ENCODE data around the gene MRGPRX4. TPM values are rescaled to one million over a fixed set of nuclear protein-coding genes. Genes with fewer than 3 reads are reported as not detected.
"Not testable (repeated sequence)": the region's sequence is repeated elsewhere in the genome, so short reads cannot be mapped to it uniquely, and the experiment has no call there.

MRGPRX4 gene
- polyA plus RNA-seq (2011; rRNA removed) (not detected in 2 replicates), polyA minus RNA-seq (2011; rRNA and poly(A)+ RNA removed) (not detected in 2 replicates)

DNA sequence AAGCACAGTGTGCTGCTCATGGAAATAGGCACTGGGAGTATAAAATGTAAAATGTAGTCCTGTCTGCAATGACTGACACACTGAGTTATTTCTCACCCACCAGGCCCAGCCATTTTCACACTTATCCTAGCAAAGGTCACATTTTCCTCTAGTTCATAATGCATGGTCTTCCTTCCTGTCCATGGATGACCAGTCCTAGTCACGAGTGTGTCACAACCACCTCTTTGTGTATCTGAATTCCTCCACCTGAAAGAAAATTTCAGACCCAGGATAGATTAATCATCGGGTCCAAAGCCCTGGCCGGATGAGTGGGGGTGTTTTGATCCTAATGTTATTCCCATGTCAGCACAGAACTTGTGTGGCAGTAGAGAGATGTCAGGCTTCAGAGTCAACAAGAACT is at the start of gene MRGPRX4:
Gene MRGPRX4 (plus strand): TSS at position 172 of the 400 bp plus-strand sequence. CDS start 420 bp downstream, outside the sequence.
- no peaks in the 10 kb centered on the region for H3K36me3 ChIP-seq (ENCODE audit: control insufficient read depth, insufficient read depth, low read length)
- ChIA-PET POLR2A (no interaction called here), CTCF (interaction anchor here (0.9 kb wide), 1 partner anchor 40 kb away, joined by 3 read pairs; no protein-coding TSS in a partner anchor)
- DNase-seq (ENCODE audit: low read depth), result no peak
- H3K4me3 ChIP-seq (ENCODE audit: low read depth, low read length), result no peak within 1 kb of the TSS
- no peaks in the 10 kb centered on the region for H3K27me3 ChIP-seq (ENCODE audit: control insufficient read depth, insufficient read depth, low read length)
- TF ChIP-seq, protein P1, sequence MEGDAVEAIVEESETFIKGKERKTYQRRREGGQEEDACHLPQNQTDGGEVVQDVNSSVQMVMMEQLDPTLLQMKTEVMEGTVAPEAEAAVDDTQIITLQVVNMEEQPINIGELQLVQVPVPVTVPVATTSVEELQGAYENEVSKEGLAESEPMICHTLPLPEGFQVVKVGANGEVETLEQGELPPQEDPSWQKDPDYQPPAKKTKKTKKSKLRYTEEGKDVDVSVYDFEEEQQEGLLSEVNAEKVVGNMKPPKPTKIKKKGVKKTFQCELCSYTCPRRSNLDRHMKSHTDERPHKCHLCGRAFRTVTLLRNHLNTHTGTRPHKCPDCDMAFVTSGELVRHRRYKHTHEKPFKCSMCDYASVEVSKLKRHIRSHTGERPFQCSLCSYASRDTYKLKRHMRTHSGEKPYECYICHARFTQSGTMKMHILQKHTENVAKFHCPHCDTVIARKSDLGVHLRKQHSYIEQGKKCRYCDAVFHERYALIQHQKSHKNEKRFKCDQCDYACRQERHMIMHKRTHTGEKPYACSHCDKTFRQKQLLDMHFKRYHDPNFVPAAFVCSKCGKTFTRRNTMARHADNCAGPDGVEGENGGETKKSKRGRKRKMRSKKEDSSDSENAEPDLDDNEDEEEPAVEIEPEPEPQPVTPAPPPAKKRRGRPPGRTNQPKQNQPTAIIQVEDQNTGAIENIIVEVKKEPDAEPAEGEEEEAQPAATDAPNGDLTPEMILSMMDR (IDR thresholded peaks at IDR 0.05; ENCODE audit: insufficient read depth, low read depth, low read length), result no peak

DNA sequence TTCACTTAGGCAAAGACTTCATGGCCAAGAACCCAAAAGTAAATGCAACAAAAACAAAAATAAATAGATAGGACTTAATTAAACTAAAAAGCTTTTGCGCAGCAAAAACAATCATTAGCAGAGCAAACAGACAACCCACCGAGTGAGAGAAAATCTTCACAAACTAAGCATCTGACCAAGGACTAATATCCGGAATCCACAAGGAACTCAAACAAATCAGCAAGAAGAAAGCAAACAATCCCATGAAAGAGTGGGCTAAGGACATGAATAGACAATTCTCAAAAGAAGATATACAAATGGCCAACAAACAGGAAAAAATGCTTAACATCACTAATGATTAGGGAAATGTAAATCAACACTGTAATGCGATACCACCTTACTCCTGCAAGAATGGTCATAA is 41.5 kb upstream of the MRGPRX4 start:
- H3K27me3 ChIP-seq (ENCODE audit: control insufficient read depth, insufficient read depth, low read length); POLR2A ChIA-PET; H3K36me3 ChIP-seq (ENCODE audit: control insufficient read depth, insufficient read depth, low read length); H3K4me3 ChIP-seq (ENCODE audit: low read depth, low read length); DNase-seq (ENCODE audit: low read depth): not testable (repeated sequence)
- CTCF ChIA-PET, result interaction anchor here (2.6 kb wide), 1 partner anchor 15 kb away, joined by 8 read pairs; no protein-coding TSS in a partner anchor

DNA sequence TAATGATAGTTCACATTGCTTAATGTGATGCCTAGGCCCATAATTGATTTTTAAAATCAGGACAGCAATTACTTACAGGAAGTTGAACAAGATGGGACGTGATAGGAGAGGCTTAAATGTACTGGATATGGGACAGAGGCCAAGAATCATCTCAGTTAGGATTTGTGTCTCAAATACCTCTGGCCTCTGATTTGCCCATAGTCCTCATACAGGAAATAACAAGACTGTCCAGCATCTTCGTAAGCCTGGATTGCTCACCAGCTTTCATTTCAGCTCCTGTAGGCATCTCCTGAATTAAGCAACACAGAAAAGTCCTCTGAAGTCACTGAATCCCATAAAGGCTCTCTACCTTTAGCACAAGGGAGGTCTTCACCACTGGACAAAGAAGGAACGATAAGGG is 40.3 kb upstream of the MRGPRX4 start, which contains the start of gene MRGPRX3:
Gene MRGPRX3 (plus strand): TSS at position 231 of the 400 bp plus-strand sequence. CDS start 4,632 bp downstream, outside the sequence.
- POLR2A ChIA-PET, result interaction anchor here (0.6 kb wide), 1 partner anchor 24 kb away, joined by 3 read pairs; no protein-coding TSS in a partner anchor
- peaks cover 2% of the 10 kb centered on the region; the same call in 1 of the 2 replicates for H3K27me3 ChIP-seq (ENCODE audit: control insufficient read depth, insufficient read depth, low read length)
- no peak for DNase-seq (ENCODE audit: low read depth)
- H3K4me3 ChIP-seq (ENCODE audit: low read depth, low read length), result no peak within 1 kb of the TSS
- CTCF ChIA-PET, result interaction anchor here (0.6 kb wide), 1 partner anchor 22 kb away, joined by 3 read pairs; no protein-coding TSS in a partner anchor
- TF ChIP-seq, protein P1 (IDR thresholded peaks at IDR 0.05; ENCODE audit: insufficient read depth, low read depth, low read length), result no peak
- H3K36me3 ChIP-seq (ENCODE audit: control insufficient read depth, insufficient read depth, low read length), result no peaks in the 10 kb centered on the region

DNA sequence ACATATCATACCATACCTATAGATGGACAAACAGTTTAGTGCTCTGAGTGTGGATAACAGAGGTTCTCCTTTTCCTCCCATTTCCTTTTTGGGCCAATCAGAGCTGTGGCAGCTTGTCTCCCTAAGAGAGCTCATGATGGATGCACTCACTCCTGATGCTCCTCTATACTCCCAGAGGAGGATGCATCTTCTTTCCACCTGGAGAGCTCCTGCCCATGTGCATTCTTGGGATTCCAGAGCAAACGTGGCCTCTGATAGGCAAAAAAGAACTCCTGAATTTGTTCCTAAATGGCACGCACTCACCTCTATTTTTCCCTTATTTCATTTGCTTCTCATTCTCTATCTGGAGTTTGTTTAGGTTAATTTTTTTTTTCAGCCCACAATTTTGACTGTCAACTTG is 37.3 kb upstream of the MRGPRX4 start:
- Histone ChIP-seq H3K4me3 (ENCODE audit: low read depth, low read length) (no peak overlapping the region), H3K27me3 (ENCODE audit: control insufficient read depth, insufficient read depth, low read length) (peaks cover 2% of the 10 kb centered on the region), H3K36me3 (ENCODE audit: control insufficient read depth, insufficient read depth, low read length) (no peaks in the 10 kb centered on the region)
- DNase-seq (ENCODE audit: low read depth), result no peak
- POLR2A ChIA-PET, result no interaction called here
- CTCF ChIA-PET, result no interaction called here
- TF ChIP-seq, protein P1 (IDR thresholded peaks at IDR 0.05; ENCODE audit: insufficient read depth, low read depth, low read length), result no peak

DNA sequence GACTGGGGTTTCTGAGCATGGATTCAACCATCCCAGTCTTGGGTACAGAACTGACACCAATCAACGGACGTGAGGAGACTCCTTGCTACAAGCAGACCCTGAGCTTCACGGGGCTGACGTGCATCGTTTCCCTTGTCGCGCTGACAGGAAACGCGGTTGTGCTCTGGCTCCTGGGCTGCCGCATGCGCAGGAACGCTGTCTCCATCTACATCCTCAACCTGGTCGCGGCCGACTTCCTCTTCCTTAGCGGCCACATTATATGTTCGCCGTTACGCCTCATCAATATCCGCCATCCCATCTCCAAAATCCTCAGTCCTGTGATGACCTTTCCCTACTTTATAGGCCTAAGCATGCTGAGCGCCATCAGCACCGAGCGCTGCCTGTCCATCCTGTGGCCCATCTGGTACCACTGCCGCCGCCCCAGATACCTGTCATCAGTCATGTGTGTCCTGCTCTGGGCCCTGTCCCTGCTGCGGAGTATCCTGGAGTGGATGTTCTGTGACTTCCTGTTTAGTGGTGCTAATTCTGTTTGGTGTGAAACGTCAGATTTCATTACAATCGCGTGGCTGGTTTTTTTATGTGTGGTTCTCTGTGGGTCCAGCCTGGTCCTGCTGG is 35.3 kb upstream of the MRGPRX4 start:
- ChIA-PET CTCF (no interaction called here), POLR2A (no interaction called here)
- Histone ChIP-seq H3K36me3 (ENCODE audit: control insufficient read depth, insufficient read depth, low read length) (no peaks in the 10 kb centered on the region), H3K27me3 (ENCODE audit: control insufficient read depth, insufficient read depth, low read length) (peaks cover 2% of the 10 kb centered on the region), H3K4me3 (ENCODE audit: low read depth, low read length) (no peak overlapping the region)
- no peak for DNase-seq (ENCODE audit: low read depth)
- TF ChIP-seq, protein P1 (IDR thresholded peaks at IDR 0.05; ENCODE audit: insufficient read depth, low read depth, low read length), result no peak

Measured in BJ (cell line).